ENCODE data around the gene ABCA1. TPM values are rescaled to one million over a fixed set of nuclear protein-coding genes. Genes with fewer than 3 reads are reported as not detected.

ABCA1 gene
- polyA plus RNA-seq, 3 donors = 2.0 to 5.1 (median 2.7) TPM

- peak; percentile 83 to 91 (median 89) for DNase-seq
- Histone ChIP-seq H3K4me2 (replicated peaks; ENCODE audit: extremely low read depth, low read length, poor library complexity, severe bottlenecking) (peak overlapping the region; percentile 17), H3K79me2 (ENCODE audit: insufficient read depth, low read length) (no peaks in the 10 kb centered on the region), H3K36me3 (replicated peaks in 1 of 2; ENCODE audit: control insufficient read depth in 1 of 2, insufficient read depth in 2 of 2, low read length in 2 of 2) (no peaks in the 10 kb centered on the region), H2AFZ (ENCODE audit: insufficient read depth, low read depth, low read length, poor library complexity, severe bottlenecking) (peak overlapping the region; percentile 70), H3K4me1 (ENCODE audit: control insufficient read depth in 1 of 2, insufficient read depth in 2 of 2, low read length in 2 of 2) (peaks cover 41 to 57% of the 10 kb centered on the region in 2 donors), H3K27me3 (ENCODE audit: control insufficient read depth in 2 of 2, insufficient read depth in 2 of 2, low read length in 2 of 2) (no peaks in the 10 kb centered on the region), H3K4me3 (replicated peaks in 1 of 3; ENCODE audit: low read depth in 2 of 3, low read length in 3 of 3) (peak overlapping the region in 1 of 3 experiments; percentile 25), H3K27ac (ENCODE audit: low read depth in 1 of 2, low read length in 2 of 2) (peak overlapping the region; percentile 69 to 86), H3K9ac (ENCODE audit: insufficient read depth, low read length, poor library complexity, severe bottlenecking) (peak overlapping the region; percentile 28), H3K9me3 (replicated peaks in 1 of 2; ENCODE audit: control insufficient read depth in 1 of 2, insufficient read depth in 1 of 2, low read length in 2 of 2) (no peaks in the 10 kb centered on the region), H4K20me1 (ENCODE audit: insufficient read depth, low read length) (no peaks in the 10 kb centered on the region)
- no peaks in the 10 kb centered on the region for H3K27me3 Mint-ChIP-seq (ENCODE audit: low read depth in 3 of 3)
- H3K9me3 Mint-ChIP-seq = peaks cover 0 to 2% (median 0%) of the 10 kb centered on the region in 7 donors
- peaks cover 25% of the 10 kb centered on the region for H3K4me1 Mint-ChIP-seq
- intact Hi-C loops (cut with micrococcal nuclease) = loop anchor here in 1 of 2 donors (5.0 kb wide), 1 partner anchor 87 kb away; no protein-coding TSS in a partner anchor
- H3K4me3 Mint-ChIP-seq = no peak overlapping the region
- WGBS (ENCODE audit: insufficient coverage) = 88% methylated on average over 6 of the region's 11 CpGs
- no peak overlapping the region for H3K27ac Mint-ChIP-seq
- TF ChIP-seq CTCF (IDR thresholded peaks at IDR 0.05) = no peak
- peaks cover 0 to 3% of the 10 kb centered on the region in 2 donors for H3K36me3 Mint-ChIP-seq
Measured at GRCh38 chr9:104774831-104775573, 153.0 kb downstream of the ABCA1 start.

GRCh38 chr9:104774132-104774531 is 153.8 kb downstream of the ABCA1 start:
- no peaks in the 10 kb centered on the region for H4K20me1 ChIP-seq (ENCODE audit: insufficient read depth, low read length)
- no peaks in the 10 kb centered on the region for H3K27me3 Mint-ChIP-seq (ENCODE audit: low read depth in 3 of 3)
- H3K79me2 ChIP-seq (ENCODE audit: insufficient read depth, low read length) = no peaks in the 10 kb centered on the region
- no peaks in the 10 kb centered on the region for H3K27me3 ChIP-seq (ENCODE audit: control insufficient read depth in 2 of 2, insufficient read depth in 2 of 2, low read length in 2 of 2)
- peaks cover 29% of the 10 kb centered on the region for H3K4me1 Mint-ChIP-seq
- no peak overlapping the region for H2AFZ ChIP-seq (ENCODE audit: insufficient read depth, low read depth, low read length, poor library complexity, severe bottlenecking)
- no peak overlapping the region for H3K27ac Mint-ChIP-seq
- H3K36me3 ChIP-seq (replicated peaks in 1 of 2; ENCODE audit: control insufficient read depth in 1 of 2, insufficient read depth in 2 of 2, low read length in 2 of 2) = no peaks in the 10 kb centered on the region
- peak overlapping the region in 1 of 2 donors; percentile 86 for H3K27ac ChIP-seq (ENCODE audit: low read depth in 1 of 2, low read length in 2 of 2)
- peaks cover 0 to 2% (median 0%) of the 10 kb centered on the region in 7 donors for H3K9me3 Mint-ChIP-seq
- H3K36me3 Mint-ChIP-seq = peaks cover 0 to 2% of the 10 kb centered on the region in 2 donors
- H3K4me2 ChIP-seq (replicated peaks; ENCODE audit: extremely low read depth, low read length, poor library complexity, severe bottlenecking) = no peak overlapping the region
- H3K4me1 ChIP-seq (ENCODE audit: control insufficient read depth in 1 of 2, insufficient read depth in 2 of 2, low read length in 2 of 2) = peaks cover 41 to 62% of the 10 kb centered on the region in 2 donors
- WGBS (ENCODE audit: insufficient coverage) = no CpG with 5 or more reads among the region's 1 CpG
- DNase-seq = no peak
- no peaks in the 10 kb centered on the region for H3K9me3 ChIP-seq (replicated peaks in 1 of 2; ENCODE audit: control insufficient read depth in 1 of 2, insufficient read depth in 1 of 2, low read length in 2 of 2)
- H3K4me3 Mint-ChIP-seq = no peak overlapping the region
- TF ChIP-seq CTCF (IDR thresholded peaks at IDR 0.05) = no peak
- no peak overlapping the region for H3K4me3 ChIP-seq (replicated peaks in 1 of 3; ENCODE audit: low read depth in 2 of 3, low read length in 3 of 3)
- intact Hi-C loops (cut with micrococcal nuclease) = no loop called here
- H3K9ac ChIP-seq (ENCODE audit: insufficient read depth, low read length, poor library complexity, severe bottlenecking) = no peak overlapping the region

Data from CD14-positive monocyte (primary cell).